GM21529 (cell line): ENCODE data around the gene RNF180.
A peak's percentile ranks its signal among the peaks of the same experiment; 100 is the strongest.

ENCODE experiments used
- ATAC-seq: cut with Tn5 transposase; IDR thresholded peaks from one replicate; pipeline ENCODE4 v1.9.1; 2021; ENCODE audit not compliant: unreplicated experiment

Gene RNF180

DNA sequence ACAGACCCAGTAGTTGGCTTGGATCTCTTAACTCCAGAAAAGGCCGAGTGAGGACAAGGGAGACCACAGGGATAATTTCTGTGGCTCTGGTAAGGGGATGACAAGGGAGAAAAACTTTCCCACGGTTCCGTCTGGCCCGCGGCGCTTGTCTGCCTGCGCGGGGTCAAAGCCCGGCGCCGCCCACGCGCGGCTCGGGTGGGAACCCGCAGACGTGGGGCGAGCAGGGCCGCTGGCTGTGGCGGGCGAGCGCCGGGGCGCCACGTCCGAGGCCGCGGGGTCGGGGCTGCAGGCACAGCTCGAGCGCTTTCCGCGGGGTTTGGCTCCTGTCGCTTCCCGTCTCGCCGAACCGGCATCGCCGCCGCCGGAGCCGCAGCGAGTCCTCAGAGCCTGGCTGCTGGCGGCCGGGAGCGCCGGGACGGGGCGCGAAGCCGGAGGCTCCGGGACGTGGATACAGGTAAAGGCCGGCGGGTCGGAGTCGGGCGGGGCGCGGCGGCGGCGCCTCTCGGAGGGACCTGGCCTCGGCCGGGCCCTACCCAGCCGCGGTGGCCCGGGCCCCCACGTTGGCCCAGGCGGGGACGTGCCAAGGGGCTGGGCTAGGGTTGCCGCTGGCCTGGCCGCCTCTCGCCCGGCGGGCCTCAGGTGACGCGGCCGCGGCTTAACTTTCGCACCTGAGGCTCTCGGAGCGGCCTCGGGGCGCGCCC is at the start of gene RNF180:
TSS of gene RNF180 (plus strand) at position 344 of the 701 bp plus-strand sequence. CDS start 34,965 bp downstream, outside the sequence.
- no peak for ATAC-seq

- ATAC-seq = no peak
These were observed 40.1 kb upstream of the RNF180 start for GRCh38 chr5:64125521-64125920.

- ATAC-seq = no peak
These were observed 39.4 kb upstream of the RNF180 start for GRCh38 chr5:64126202-64126741.

DNA sequence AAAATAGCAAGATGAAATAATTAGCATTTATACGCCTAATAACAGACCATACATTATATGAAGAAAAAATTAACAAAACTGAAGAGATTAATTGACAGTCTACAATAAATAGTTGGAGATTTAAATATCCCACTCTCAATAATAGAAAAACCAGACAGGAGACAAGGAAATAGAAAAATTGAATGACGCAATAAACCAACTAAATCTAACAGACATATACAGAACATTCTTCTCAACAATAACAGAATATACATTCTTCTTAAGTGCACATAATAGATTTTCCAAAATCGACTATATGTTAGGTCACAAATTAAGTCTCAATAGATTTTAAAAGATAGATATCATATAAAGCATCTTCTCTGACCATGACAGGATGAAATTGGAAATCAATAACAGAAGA is 25.6 kb upstream of the RNF180 start:
- ATAC-seq = no peak

DNA sequence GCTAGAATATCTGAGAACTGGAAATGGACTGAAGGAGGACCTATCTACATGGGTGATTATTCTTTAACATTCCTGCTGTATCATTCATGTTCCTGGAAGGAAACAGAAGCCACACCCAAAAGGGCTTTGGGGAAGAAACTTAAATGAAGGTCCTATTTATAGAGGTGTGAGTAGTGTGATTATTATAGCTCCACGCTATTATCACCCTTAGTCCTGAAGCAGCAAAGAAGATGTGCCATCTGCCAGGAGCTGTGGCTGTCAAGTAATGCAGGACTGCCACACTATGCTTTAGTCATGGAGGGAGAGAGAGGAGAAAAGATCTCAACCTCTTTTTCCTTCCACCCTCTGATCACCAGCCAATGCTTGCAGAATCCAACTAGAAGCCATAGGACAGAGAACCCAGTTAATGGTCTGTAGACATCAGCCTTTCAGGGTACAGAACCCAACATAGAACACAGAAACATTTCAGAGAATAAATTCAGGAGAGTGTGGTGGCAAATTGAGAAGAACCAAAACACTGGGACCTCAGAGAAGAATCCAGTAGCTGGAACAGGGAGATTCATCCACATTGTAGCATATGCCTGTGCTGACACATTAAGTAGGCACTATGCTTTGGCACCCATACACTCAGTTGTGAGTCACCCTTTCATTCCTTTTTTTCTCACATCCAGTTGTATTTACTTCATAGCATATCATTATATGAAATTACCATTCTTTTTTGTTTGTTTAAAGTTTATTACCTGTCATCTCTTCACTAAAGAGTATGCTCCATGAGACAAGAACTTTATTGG is 21.0 kb upstream of the RNF180 start:
- no peak for ATAC-seq

DNA sequence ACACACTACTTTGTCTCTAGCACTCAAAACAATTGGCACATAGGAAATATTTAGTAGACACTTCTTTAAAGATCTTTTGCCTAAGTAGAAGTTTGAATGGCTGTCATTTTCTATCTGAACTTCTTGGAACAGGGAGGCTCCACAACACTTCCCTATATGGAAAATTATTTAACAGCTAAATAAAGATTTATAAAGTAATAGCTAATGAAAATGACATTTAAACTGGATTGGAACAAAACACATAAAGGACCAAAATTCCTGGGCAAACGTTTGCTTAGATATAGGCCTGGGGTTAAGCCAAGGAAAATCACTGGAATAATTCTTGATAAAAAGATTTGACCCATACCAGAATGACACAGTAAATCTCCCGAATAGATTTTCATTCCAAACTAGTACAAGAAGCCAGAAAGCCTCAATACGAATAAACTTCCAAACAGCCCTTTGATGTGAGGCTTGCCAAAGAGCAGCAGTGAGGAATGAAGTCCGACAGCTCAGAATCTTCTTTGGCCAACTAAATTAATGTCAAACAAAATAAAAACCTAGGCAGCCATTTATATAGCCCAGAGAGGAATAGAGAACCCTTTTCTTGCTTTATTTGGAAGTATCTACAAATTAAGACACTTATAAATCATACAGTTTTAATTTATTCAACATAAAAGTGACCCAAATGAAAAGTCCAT is 20.3 kb upstream of the RNF180 start:
- ATAC-seq = no peak

DNA sequence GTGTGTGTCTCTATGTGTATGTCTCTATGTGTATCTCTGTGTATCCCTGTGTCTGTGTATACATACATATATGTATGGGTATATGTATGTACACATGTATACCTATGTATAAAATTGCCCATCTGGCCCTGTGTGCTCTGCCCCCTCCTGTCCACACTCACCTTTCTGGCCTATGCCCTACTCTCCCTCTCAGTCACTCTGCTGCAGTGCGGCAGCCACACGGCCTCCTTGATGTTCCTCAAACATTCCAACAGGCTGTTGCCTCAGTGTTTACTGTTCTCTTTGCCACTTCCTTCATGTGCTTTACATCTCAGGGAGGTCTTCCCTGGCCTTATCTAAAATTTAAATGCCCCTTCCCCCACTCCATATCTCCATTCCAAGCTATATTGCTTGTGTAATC is 18.3 kb upstream of the RNF180 start:
- ATAC-seq = no peak

DNA sequence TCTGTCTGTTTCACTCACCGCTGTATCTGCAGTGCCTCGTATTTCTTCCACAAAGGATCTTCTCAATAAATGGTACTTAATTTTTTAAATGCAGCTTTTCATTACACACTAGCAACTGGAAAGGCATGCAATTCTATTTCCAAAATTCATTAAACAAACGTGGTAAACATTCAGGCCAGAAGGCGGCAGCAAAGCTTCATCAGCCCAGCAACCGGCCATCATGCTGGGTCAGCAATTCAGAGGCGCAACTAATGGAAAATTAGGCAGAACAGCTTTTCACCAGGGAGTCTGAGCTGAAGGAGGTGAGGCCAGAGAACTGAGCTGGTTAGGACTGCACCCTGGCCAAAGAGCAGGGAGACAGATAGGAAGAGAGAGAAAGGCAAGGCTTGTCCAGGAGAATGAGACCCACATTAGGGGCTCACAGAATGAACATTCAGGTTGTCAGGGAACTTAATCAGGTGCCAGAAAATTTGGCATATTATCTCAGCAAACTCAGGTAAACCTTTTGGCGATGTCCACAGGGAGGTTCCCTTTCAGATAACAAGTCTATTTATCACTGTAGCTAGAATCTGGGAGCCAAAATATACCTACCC is 17.7 kb upstream of the RNF180 start:
- ATAC-seq = peak; percentile 75

- ATAC-seq = no peak
These were observed 16.4 kb upstream of the RNF180 start for GRCh38 chr5:64149268-64149667.

DNA sequence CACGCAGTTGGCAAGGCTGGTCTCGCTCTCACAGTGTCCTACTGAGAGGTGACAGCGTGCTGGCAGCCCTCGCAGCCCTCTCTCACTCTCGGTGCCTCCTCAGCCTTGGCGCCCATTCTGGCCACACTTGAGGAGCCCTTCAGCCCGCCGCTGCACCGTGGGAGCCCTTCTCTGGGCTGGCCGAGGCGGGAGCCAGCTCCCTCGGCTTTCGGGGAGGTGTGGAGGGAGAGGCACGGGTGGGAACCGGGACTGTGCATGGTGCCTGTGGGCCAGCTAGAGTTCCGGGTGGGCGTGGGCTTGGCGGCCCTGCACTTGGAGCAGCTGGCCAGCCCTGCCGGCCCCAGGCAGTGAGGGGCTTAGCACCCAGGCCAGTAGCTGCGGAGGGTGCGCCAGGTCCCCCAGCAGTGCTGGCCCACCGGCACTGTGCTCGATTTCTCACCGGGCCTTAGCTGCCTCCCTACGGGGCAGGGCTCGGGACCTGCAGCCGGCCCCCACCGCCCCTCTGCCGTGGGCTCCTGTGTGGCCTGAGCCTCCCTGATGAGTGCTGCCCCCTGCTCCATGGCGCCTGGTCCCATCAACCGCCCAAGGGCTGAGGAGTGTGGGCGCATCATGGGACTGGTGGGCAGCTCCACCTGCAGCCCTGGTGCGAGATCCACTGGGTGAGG is 15.7 kb upstream of the RNF180 start:
- no peak for ATAC-seq

- ATAC-seq = no peak
These were observed 9.4 kb upstream of the RNF180 start for GRCh38 chr5:64156261-64156660.

- no peak for ATAC-seq
These were observed 6.8 kb upstream of the RNF180 start for GRCh38 chr5:64158827-64159226.

DNA sequence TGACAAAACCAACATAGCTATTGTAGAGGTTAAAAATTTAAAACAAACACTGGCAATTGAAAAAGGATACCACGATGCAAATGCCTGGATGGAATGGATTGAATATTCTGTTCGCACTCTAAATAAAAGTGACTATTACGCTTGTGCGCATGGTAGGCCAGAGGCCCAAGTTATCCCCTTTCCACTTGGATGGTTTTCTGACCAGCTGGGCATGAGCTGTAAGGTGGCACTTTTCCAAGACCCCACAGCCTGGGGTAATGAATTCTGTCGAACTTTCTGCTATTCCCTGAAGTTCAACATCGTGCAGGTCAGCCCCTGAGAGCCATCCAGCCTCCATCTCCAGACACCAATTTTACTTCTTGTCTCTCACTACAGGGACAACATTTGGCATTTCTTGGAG is 5.4 kb upstream of the RNF180 start:
- no peak for ATAC-seq

DNA sequence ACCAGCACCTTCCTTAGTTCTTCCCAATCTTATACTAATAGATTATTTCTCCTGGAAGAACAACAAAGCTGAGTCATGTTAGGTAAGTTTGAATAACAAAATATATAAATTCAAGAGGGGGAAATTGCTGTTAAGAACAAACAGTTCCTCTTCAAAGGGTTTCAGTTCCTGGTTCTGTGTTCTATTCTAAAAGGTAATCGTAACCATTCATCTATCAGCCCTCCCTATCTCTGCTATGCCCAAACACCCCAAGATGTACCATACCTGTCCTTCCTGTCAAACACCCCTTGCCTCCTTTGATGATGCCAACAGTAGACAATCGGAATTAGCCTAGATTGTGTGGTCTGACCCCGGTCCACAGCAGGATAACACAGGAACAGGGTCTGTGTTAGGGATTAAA is 4.2 kb upstream of the RNF180 start:
- ATAC-seq = no peak

GRCh38 chr5:64163135-64163534 is 2.5 kb upstream of the RNF180 start:
- no peak for ATAC-seq

DNA sequence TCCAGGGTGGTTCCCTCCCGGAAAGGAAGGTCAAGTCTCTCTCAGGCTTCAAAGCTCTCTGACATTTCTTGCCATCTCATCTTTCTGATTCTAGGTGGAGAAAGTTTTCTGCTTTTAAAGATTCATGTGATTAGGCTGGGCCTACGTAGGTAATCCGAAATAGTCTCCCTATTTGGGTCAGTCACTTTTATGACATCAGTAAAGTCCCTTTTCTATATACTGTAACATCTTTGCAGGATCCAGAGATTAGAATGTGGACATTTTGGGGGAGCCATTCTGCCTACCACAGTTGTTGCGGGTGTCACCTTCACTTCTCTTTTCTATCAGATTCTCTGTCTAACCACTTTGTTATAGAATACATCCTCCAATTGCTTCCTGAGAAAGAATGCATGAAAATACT is 1.9 kb upstream of the RNF180 start:
- ATAC-seq = no peak

- no peak for ATAC-seq
These were observed 1.5 kb upstream of the RNF180 start for GRCh38 chr5:64164166-64164565.

DNA sequence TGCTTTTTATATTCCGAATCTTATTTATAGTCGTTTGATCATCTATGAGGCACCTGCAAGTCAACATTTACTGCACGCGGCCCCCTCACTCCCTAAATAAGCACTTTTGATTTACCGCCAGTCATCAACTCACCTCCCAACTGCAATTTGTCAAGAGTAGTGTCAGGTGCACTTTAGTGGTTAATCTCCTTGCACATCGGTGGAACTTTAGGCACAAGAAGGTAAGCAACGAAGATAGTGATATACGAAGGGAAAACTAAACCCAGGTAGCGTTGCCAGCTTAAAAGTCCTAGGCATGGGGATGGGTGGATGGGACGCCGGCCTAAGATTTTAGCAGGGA is 513 bp upstream of the RNF180 start:
- no peak for ATAC-seq

GRCh38 chr5:64166201-64166959 is 737 bp downstream of the RNF180 start:
- no peak for ATAC-seq

GRCh38 chr5:64176301-64176700 is 10.7 kb downstream of the RNF180 start:
- no peak for ATAC-seq
